ENCODE data around the gene RASSF8. TPM values are rescaled to one million over a fixed set of nuclear protein-coding genes. Genes with fewer than 3 reads are reported as not detected.

Gene RASSF8
- total RNA-seq, 4 donors from 2014 or later, result 5.4 to 20.7 (median 9.6) TPM

DNA sequence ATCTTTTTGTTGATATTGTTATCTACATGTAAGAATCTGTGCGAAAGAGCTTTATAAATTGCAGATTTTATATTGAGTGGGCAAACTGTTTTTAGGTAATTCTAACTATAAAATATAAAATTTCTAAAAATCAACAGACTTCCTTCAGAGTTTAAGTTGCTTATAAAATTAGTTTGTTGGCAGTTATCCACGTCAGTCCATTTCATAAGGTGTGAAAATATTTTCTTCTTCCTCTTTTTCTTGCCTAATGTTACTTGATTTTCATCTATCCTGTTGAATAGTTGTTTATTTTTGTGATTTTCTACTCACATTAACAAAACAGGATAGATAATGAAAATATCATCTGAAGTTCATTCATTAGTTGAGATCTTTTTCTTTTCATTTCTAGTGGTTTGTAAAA is 58.0 kb downstream of the RASSF8 start:
- intact Hi-C loops (cut with DNase I; ENCODE audit: low total_unique reads), result loop anchor here (10.0 kb wide), 1 partner anchor 432 kb away; no protein-coding TSS in a partner anchor
- DNase-seq (ENCODE audit: low spot score in 2 of 2), result no peak
- TF ChIP-seq POLR2A (IDR thresholded peaks at IDR 0.05), result no peak
- TF ChIP-seq, protein P1, sequence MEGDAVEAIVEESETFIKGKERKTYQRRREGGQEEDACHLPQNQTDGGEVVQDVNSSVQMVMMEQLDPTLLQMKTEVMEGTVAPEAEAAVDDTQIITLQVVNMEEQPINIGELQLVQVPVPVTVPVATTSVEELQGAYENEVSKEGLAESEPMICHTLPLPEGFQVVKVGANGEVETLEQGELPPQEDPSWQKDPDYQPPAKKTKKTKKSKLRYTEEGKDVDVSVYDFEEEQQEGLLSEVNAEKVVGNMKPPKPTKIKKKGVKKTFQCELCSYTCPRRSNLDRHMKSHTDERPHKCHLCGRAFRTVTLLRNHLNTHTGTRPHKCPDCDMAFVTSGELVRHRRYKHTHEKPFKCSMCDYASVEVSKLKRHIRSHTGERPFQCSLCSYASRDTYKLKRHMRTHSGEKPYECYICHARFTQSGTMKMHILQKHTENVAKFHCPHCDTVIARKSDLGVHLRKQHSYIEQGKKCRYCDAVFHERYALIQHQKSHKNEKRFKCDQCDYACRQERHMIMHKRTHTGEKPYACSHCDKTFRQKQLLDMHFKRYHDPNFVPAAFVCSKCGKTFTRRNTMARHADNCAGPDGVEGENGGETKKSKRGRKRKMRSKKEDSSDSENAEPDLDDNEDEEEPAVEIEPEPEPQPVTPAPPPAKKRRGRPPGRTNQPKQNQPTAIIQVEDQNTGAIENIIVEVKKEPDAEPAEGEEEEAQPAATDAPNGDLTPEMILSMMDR (IDR thresholded peaks at IDR 0.05), result no peak
- WGBS, 2 donors, result 90% methylated on average over 2 of the region's 2 CpGs
- no peak overlapping the region for H3K4me3 ChIP-seq (ENCODE audit: low read depth, poor library complexity, severe bottlenecking)

DNA sequence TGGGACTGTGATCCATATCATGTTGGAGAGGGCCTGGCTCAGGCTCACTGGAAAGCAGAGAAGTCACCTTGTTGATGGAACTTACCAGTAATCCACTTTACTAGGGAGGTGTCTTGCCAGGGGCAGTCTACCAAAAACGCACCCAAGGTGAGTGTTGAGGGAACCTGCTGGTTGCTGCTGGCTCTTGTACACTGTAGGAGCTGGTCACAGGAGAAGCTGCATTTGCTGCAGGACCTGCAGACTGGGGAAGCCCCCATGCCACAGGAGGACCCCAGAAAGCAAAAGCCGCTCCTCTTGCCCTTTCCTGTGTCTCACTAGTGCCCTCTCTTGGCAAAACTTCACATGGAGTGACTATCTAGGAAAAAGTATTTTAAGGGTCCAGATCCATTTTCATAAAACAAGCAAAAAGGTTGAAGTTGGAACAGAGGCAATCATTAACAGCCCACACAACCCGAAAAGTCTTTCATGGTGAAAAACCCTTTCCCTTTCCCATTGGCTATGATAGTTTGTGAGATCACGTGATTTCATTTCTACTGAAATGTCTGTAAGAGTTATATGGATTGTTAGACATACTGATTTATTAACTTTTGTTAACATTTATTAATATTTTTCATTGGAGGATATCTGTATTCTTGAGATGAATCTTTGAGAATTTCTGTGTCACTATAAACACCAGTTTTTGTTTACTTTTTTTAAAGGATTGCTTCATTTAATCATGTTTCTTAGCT is 59.2 kb downstream of the RASSF8 start:
- 66 to 79% methylated on average over 4 of the region's 4 CpGs for WGBS, 2 donors
- no peak for DNase-seq (ENCODE audit: low spot score in 2 of 2)
- H3K4me3 ChIP-seq (ENCODE audit: low read depth, poor library complexity, severe bottlenecking), result no peak overlapping the region
- intact Hi-C loops (cut with DNase I; ENCODE audit: low total_unique reads), result loop anchor here (10.0 kb wide), 1 partner anchor 433 kb away; no protein-coding TSS in a partner anchor
- no peak for TF ChIP-seq POLR2A (IDR thresholded peaks at IDR 0.05)
- TF ChIP-seq, protein P1 (IDR thresholded peaks at IDR 0.05), result no peak

DNA sequence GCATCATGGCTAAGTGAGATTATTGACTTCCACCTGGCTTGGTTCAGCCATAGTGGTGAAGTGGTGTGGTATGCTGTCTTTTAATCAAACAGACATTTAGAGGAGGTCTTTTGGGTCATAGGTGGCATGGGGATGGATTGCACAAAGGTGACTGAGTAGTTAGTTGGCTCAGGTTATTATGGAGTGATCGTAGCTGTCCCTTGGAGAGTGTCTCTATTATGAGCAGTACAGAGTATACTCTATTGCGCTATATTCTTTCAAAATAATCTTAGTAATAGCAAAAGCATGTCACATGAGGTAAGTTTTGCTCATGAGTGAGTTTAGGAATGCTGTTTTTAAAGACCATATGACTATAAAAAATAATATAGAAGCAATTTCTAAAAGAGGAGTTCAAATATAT is 60.4 kb downstream of the RASSF8 start:
- 92 to 100% methylated on average over 2 of the region's 2 CpGs for WGBS, 2 donors
- no peak for DNase-seq (ENCODE audit: low spot score in 2 of 2)
- intact Hi-C loops (cut with DNase I; ENCODE audit: low total_unique reads), result loop anchor here (10.0 kb wide), 1 partner anchor 434 kb away; no protein-coding TSS in a partner anchor
- TF ChIP-seq, protein P1 (IDR thresholded peaks at IDR 0.05), result no peak
- no peak for TF ChIP-seq POLR2A (IDR thresholded peaks at IDR 0.05)
- H3K4me3 ChIP-seq (ENCODE audit: low read depth, poor library complexity, severe bottlenecking), result no peak overlapping the region

DNA sequence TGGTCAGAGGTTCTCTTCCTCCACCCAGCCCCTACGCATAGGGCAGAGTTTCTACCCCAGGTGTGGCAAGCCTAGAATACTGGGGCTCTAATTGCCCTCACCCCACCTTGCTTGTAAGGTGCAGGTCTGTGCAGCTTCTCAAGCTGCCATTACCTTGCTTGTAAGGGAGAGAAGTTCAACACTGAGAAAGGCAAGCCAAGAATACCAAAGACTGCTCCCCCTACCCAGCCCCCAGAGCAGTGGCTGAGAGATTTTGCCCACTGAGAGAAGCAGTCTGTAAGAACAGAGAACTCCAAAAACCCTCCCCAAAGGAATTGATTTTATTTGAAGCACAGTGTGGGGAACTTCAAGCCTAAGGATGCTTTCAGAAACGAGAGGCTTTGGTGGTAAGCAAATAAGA is 63.1 kb downstream of the RASSF8 start:
- no peak for DNase-seq (ENCODE audit: low spot score in 2 of 2)
- TF ChIP-seq, protein P1 (IDR thresholded peaks at IDR 0.05), result no peak
- TF ChIP-seq POLR2A (IDR thresholded peaks at IDR 0.05), result no peak
- 84 to 87% methylated on average over 2 of the region's 2 CpGs for WGBS, 2 donors
- intact Hi-C loops (cut with DNase I; ENCODE audit: low total_unique reads), result no loop called here
- no peak overlapping the region for H3K4me3 ChIP-seq (ENCODE audit: low read depth, poor library complexity, severe bottlenecking)

DNA sequence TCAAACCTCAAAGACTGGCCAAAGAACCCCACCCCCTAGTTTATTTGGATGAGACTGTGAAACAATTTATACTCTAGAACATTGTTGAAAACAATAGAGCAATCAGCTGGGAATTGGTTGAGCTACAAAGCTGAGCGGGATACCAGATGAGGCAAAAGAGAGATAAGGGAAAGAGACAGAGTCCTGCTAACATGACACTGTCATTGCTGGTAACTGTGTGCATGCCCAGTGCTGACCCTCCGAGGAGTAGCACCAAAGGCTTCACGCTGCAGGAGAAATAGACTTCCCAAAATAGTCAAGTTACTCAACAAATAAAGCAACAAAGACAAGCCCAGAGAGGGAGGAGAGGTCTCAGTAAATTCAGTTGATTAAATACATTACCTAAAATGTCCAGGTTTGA is 63.6 kb downstream of the RASSF8 start:
- H3K4me3 ChIP-seq (ENCODE audit: low read depth, poor library complexity, severe bottlenecking), result no peak overlapping the region
- TF ChIP-seq, protein P1 (IDR thresholded peaks at IDR 0.05), result no peak
- no peak for TF ChIP-seq POLR2A (IDR thresholded peaks at IDR 0.05)
- 95 to 96% methylated on average over 3 of the region's 3 CpGs for WGBS, 2 donors
- intact Hi-C loops (cut with DNase I; ENCODE audit: low total_unique reads), result no loop called here
- DNase-seq (ENCODE audit: low spot score in 2 of 2), result no peak
